Measurements from ENCODE around the gene ASAP2.

- TF ChIP-seq CTCF (IDR thresholded peaks at IDR 0.05) (no peak), POLR2AphosphoS5 (IDR thresholded peaks at IDR 0.05) (no peak), POLR2A (IDR thresholded peaks at IDR 0.05) (no peak), EP300 (IDR thresholded peaks at IDR 0.05) (no peak)
Observed at GRCh38 chr2:9390991-9391390, 184.4 kb downstream of the ASAP2 start.
